Renal cortical epithelial cell (primary cell): ENCODE data around the gene PPP4R2. TPM values are rescaled to one million over a fixed set of nuclear protein-coding genes. Genes with fewer than 3 reads are reported as not detected.

Experiments
- DNase-seq: peaks from one replicate; pipeline ENCODE4 v3.0.0-alpha.2; 2011; ENCODE audit warnings: low read depth
- total RNA-seq: library from RNA; depleted of rRNA; stranded (reverse); fragments of >200 nt; gene quantifications from 2 replicates; pipeline ENCODE4 v1.2.3, GENCODE V29; 2014

Gene PPP4R2
- total RNA-seq, 1 donor from 2014 or later = 99.5 TPM

DNA sequence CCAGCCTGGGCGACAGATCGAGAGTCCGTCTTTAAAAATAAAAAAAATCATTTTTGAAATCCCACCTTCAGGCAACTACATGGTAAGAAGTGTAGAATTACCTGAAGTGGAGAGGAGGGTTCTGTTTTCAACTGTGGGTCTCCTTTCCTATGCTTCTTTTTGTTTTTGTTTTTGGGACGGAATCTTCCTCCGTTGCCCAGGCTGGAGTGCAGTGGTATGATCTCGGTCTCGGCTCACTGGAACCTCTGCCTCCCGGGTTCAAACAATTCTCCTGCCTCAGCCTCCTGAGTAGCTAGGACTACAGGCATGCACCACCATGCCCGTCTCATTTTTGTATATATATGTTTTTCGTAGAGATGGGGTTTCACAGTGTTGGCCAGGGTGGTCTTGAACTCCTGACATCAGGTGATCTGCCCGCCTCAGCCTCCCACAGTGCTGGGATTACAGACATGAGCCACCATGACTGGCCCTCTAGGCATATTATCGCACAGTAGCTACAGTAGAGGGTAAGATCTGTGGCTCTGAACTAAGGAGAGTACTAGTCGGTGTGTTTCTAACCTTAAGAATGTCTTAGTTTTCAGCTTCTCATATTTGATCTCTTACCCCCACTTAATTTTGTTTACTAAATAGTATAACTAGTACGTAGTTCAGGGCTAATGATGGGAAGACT lies 73.3 kb downstream of the PPP4R2 start:
- DNase-seq = no peak

DNA sequence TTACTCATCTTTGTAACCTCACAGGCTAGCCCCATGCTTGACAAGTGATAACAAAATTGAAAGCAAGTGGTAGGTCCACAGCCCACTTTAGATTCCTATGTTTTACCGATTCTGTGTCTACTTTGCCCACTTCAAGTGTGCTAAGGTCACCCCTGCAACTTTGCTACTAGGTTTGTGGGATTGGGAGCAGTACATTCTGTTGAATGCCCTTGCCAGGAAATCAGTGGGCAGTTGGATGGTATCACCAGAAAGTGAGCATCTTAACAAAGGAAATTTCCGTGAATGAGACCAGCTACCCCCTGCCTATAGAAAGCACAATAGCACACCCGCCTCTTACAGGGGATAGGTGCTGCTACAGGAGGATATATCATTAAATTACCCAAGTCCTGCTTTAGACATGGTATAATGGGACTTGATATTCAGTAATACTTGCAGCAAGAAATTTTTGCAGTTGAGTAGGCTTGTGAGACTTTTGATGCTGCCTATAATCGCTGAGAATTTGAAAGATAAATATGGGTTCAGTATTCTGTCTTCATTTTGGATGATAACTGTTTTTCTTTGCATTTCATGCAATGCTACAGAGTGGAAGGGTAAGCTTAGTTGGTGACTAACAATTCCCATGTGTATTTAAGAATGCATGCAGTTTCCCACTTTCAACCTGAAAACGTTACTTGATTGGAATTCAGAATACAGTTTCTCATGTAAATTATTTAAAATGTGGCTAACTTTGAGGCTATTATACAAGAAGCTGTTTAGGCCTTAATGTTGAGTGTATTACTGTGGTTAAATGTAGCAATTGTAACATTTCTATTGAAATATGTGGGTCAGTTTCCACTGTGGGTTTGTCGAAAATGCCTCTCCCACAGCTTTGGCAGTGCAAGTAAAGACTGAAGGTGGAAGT lies 74.3 kb downstream of the PPP4R2 start:
- DNase-seq = no peak

DNA sequence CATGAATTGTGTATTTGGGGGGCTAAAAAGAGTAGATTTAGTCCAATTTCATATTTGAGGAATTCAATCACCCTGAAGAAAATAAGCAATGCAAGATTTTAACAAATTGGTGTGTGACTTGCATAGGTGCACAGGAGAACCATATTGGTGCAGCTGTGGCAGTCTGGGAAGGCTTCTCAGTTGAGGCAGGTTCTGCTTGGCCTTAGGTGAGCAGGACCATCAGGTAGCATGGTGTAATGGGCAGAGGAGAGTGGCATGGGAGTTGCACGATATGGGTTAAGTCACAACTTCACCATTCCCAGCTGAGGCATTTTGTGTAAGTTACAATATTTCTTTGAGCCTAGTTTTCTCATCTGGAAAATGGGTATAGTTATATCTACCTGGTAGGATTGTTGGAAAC lies 75.3 kb downstream of the PPP4R2 start:
- DNase-seq = no peak

DNA sequence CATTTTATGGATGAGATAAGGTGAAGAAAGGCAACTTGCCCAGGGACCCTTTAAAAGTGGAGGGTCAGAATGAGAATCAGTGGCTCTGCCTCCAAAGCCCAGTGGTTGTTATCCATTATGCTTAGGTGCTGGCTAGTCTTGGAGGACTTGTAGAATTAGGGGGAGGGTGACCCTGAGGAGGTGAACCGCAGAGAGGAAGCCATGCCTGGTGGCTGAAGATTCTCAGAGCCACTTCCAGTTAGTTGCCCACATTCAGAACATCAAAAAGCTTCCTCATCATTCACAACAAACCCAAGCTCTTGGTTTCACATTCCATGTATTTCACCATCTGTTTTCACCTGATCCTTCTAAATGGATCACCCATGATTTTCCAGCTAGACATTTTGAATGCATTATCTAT lies 76.0 kb downstream of the PPP4R2 start:
- DNase-seq = peak; percentile 61

DNA sequence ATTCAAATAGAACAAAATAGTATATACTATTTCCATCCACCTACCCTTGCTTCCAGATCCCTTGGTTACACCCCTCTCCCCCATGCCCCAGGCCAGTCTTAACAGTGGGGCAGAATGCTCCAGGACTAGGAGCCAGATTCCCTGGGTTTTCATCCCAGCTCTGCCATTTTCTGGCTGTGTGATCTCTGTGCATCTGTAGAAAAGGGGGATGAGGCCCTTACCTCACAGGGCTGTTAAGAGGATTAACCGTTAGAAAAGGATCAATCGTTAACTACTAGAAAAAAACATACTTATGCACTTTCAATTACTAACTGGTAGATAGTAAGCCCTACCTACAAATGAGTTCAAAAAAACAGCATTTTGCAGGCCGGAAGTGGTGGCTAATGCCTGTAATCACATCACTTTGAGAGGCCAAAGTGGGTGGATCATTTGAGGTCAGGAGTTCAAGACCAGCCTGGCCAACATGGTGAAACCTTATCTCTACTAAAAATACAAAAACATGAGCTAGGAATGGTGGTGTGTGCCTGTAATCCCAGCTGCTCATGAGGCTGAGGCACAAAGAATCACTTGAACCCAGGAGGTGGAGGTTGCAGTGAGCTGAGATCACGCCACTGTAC lies 76.6 kb downstream of the PPP4R2 start:
- peak; percentile 40 for DNase-seq

DNA sequence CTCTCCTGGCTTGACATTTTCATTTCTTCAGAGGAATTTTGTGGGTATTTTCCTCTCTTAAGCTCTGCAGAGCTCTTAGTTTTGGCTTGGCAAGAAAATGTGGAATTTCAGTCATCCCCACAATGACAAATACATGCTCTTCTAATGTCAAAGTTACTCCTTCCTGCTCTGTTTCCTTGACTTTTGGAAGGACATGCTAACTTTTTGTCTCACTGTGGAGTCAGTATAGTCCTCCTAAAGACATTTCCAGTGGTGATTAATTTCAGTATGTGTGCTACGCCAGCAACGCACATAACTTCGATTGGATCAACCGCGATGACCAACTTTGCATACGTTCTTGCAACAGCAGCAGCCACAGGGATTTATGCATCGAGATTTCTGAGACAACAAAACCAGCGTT lies 78.2 kb downstream of the PPP4R2 start:
- DNase-seq = no peak

DNA sequence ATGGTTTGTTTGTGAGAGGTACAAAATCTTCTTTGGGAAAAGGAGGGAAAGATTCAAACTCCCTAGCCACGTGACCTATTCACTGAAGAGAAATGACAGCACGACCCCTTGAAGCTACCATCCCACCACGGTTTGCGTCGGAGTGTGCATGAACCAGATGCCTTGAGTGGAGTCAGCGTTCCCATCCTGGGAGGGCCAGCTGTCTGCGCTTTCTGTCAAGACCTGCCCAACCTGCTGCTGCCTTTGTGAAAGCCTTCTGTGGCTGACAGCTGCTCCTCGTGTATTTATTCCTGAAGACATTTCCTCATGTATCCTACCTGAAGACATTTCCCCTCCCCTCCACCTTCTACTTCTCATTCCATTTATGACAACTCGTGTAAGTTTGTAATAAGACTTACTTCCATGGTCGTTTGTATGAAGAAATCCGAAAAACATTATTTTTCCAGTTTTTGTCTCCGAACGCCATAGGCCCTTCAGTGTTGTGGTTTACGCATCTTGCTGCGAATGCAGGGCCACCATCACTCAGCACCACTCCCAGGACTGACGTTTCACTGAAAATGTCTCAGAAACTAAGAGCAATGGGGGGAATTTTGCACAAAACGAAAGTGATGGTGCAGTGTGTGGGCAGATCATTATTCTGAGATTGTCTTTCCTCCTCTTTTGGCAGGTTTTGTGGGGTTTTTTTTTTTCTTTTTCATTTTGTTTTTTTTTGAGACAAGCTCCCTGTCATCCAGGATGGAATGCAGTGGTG lies 83.8 kb downstream of the PPP4R2 start:
- no peak for DNase-seq

DNA sequence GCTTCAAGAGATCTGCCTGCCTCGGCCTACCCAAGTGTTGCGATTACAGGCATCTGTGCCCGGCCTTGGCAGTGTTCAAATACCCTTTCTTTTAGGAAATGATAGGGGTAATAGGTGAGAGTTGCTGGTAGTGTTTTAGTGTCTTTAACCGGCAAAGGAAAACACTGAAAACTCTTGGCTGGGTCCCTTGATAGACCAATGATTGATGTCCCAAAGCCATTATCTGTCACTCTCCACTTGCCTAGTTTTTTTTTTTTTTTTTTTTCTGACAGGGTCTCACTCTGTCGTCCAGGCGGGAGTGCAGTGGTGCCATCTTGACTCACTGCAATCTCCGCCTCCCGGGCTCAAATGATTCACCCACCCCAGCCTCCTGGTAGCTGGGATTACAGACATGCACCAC lies 84.5 kb downstream of the PPP4R2 start:
- DNase-seq = no peak

DNA sequence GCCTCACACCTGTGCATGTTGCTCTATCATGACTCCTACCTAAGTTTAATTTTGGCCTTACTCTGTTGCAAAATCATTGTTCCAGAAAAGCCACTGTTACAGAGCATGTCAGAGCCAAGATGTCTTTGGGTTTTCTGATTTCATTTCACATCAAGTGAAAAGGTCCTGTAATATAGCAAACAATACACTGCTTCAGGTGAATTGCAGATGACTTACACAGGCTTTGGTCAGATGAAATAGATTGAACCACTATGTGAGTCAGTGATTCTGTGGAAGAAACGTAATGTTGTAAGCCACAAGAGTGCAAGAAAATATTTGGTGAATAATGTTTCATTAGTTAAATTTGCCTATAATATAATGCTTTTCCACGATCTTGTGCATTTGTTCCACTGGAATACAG lies 87.6 kb downstream of the PPP4R2 start:
- DNase-seq = no peak

DNA sequence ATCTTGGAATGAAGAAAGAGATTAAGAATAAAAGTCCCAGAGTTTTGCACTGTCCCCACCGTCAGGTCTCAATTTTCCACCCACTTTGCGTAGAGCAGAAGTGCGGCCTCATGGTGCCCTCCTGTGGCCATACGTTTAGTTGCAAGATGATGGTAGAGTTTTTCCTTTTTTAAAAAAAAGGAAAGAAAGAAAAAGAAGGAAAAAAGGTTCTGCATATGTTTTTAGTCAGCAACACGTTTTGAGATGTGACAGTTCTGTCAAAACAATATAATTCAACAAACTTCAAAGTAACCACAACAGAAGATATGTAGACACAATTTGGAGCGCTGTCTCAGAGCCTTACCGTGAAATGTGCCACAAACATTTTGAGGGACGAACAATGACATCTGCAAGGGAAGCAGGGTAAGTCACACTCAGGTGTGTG lies 89.5 kb downstream of the PPP4R2 start:
- DNase-seq = peak; percentile 20

DNA sequence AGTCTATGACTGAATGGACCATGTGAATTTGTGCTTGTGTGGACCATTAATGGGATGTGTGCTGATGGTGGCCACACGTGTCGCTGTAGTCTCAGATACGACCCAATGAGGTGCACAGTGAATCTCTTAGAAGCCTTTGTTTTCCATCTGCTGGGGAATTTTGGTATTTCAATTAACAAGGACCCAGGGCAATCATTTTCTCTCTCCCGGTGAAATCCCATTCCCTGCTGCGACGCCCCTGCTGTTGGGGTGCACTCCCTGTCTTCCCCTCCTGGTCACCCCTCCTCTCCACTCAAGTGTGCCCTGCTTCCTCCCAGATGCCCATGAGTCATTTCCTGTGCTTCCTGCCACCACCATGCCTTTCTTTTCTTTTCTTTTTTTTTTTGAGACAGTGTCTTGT lies 97.5 kb downstream of the PPP4R2 start:
- peak; percentile 52 for DNase-seq

DNA sequence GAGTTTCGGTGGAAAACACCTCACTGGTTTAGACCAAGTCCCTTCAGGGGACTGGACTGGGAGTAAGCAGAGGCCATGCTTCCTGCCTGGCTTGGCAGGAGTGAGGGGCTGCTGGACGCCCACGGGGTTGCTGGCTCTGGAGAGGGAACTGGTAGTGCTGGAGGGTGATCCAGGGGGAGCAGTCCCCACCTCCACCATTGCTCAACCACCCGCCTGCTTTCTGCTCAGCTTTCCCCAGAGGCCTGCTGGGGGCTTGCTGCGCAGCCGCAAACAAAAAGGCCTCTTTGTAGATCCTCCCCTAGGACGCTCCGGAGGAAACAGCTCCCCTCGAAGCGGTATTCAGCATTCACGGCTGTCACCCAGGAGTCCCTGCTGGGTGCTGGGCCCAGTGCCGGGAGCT lies 98.3 kb downstream of the PPP4R2 start:
- no peak for DNase-seq

DNA sequence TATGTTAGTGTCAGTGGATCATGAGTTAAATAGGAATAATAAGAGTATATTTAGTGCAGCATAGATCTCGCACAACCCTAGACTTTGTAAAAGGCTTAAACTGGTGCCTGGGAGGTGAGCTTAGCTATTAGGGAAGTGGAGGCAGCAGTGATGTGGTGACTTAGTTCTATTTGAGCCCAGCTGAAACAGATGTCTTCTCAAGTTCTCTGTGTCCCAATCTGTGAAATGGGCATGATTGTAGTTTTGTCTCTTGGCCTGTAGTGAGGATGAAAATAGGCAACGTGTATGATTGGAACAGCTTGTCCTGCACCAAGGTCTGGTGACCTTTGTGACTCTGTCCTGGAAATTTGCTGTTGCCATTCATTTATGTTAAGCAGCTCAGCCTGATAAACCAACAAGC lies 99.6 kb downstream of the PPP4R2 start:
- DNase-seq = no peak

DNA sequence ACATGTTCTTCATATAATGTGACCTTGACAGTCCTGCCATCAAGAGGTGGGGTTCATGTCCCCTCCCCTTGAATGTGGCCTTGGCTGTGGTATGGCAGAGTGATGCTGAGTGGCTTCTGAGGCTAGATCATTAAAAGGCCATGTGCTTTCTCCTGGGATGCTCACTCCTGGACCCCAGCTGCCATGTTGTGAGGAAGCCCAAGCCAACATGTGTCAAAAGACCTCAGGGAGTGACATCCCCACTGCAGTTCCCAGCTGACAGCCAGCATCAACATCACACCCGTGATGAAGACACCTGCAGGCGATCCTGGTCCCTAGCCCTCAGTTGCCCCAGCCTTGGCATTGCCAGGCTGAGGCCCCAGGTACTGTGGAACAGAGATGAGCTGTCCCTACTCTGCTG lies 101.4 kb downstream of the PPP4R2 start:
- DNase-seq = no peak

DNA sequence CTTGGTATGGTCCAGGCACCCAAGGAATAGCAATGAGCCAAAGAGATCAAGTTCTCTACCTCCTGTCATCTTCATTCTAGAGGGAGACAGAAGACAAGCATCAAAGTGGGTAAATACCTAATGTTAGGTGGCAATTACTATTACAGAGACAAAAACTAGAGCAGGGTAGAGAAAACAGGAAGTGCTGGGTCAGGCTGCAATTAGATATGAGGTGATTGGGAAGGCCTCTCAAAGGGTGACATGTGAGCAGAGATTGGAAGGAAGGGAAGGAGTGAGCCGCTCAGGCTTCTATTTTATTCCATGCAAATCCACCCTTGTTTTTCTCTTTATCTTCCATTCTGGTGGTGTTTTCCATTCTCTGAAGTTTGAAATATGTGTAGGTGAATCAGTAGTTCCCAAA lies 102.3 kb downstream of the PPP4R2 start:
- no peak for DNase-seq

DNA sequence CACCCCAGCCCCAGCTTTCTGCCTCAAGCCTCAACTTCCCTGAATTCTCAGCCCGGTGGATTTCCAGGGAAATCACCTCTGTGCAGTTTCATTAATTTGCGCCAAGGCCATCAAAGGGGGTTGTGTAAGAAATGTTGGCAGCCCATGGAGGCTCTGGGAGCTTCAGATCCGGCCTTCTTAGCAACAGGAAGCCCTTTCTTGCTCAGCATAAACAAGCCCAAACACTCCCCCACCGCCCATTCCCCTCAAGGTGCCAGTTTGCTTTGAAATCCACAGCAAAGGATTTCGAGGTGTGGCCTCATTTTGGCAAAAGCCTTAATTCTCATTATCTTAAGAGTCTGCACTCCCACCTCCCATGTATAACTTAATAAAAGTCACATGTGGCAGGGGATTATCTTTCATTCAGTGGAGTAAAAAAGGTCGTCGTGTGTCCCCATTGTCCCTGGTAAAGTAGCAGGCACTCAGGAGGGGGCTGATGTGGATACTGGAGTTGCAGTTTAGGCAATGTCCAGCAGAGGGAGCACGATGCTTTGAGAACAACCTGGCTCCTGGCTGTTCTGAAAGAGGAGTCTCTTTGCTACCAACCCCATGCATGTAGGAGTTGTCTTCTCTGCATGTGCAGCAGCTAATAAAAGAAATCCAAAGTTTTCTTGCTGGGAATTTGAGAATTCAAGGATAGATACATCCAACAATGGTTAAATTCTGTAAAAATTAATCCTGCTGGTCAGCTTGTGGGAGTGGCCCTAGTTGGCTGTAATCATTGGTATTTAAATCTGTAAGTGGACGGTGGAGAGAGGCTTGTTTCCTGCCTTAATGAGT lies 104.3 kb downstream of the PPP4R2 start:
- peak; percentile 68 for DNase-seq

DNA sequence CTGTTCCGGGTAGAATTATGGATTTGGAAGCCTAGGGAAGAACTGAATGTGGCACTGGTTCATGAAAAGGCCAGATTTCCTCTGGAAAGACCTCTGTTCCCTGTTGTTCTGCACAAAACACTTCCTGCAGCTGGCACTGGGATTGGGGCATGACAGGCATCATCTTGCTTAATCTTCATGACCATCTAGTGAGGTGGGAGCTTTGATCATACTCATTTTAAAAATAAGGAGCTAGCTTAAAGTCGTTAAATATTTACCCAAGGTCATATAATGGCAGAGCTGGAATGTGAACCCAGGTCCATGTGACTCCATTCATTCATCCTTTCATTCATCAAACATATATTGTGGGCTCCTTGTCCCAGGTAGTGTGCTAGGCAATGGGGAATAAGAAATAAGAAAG lies 105.3 kb downstream of the PPP4R2 start:
- DNase-seq = peak; percentile 50

DNA sequence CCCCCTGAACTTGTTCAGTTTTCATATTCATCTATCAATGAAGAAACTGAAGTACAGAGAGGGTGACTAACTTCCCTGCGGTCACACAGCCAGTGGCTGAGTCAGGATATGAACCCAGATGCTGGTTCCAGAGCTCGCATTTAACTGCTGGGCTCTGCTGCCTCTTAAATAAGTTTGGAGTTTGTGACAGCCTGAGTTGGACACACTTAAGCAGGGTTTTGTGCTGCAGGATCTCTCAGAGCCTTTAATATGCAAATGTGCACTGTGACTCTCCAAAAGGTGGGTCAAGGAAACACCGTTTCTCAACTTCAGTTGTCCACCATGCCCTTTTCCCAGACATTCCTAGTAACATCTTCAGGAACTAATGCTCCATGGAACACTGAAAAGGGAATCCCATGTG lies 110.6 kb downstream of the PPP4R2 start:
- no peak for DNase-seq

DNA sequence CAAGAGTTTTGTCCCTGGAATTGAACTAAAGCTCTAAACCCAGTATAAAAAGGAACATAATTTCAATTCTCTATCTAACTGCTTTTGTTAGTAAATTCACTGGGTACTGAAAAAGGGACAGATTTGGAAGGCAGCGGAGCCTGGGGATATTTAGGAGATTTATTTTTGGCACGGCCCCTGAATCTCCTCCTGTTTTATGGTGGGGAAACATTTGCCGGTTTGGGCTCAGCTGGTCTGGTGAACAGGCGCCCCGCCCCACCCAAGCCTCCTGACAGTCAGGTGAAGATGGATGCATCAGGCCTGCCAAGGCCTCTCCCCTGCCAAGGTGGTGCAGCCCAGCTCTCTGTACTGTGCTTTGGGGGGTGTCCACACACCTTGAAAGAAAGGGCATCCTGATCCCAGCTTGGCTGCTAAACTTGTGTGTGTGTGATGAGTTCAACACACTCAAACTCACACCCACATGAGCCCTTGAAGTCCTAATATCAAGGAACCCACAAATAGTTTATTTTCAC lies 111.1 kb downstream of the PPP4R2 start:
- no peak for DNase-seq

DNA sequence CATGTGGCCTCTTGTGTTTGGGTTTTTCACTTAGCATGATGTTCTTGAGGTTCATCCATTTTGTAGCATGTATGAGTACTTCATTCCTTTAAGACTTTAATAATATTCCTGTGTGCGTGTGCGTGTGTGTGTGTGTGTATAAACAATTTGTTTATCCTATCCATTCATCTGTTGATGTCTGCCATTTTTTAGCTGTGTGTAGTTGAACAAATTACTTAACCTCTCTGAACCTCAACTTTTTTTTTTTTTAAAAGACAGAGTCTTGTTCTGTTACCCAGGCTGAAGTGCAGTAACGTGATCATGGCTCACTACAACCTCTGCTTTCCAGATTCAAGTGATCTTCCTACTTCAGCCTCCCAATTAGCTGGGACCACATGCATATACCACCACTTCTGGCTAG lies 112.1 kb downstream of the PPP4R2 start:
- DNase-seq = no peak

DNA sequence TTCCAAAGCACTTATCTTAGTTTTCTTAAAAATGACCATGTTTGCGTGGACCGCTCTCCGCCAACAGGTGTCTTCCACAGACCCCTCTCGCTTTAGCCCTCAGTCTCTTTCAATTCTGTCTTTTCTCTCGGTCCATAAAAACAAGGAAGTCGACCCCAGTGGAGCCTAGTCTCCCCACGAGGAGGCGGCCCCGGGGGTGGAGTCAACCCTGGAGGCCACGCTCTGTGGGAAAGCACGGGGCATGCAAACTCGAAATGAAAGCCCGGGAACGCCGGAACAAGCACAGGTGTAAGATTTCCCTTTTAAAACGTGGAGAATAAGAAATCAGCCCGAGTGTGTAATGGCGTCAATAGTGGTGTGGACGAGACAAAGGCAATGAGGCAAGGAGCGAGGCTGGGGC lies 113.9 kb downstream of the PPP4R2 start:
- no peak for DNase-seq
